Thoracic aorta (tissue), 2 donors: ENCODE measurements around the gene CNN1. TPM values are rescaled to one million over a fixed set of nuclear protein-coding genes. Genes with fewer than 3 reads are reported as not detected.

Experiments used
- ATAC-seq: fragments of 150-250 bp; one replicate; pipeline ENCODE4 v1.8.0; 2017; ENCODE audit warnings: low read depth; ENCODE audit not compliant: insufficient number of reproducible peaks, low FRiP score
- DNase-seq: peaks from one replicate; pipeline ENCODE4 v3.0.0-alpha.2; 2020; ENCODE audit warnings: low spot score
- H3K27ac ChIP-seq, 2 donors: fragments of 200-600 bp; sonication (generic); 1 replicate in 1 of 2; 2 replicates in 1 of 2; pipeline ENCODE4 v1.5.1; 2016; ENCODE audit warnings: mild to moderate bottlenecking in 2 of 2, moderate library complexity in 2 of 2
- H3K27me3 ChIP-seq: fragments of 200-600 bp; sonication (generic); replicated peaks from 2 replicates; pipeline ENCODE4 v1.6.0; 2016; ENCODE audit warnings: mild to moderate bottlenecking; ENCODE audit not compliant: insufficient read depth
- H3K36me3 ChIP-seq: fragments of 200-600 bp; sonication (generic); one replicate; pipeline ENCODE4 v1.5.1; 2016
- H3K4me1 ChIP-seq, 2 donors: fragments of 200-600 bp; sonication (generic); 1 replicate in 1 of 2; 2 replicates in 1 of 2; pipeline versions ENCODE4 v1.5.1 to v1.6.0; 2016; ENCODE audit warnings: low read depth in 2 of 2, mild to moderate bottlenecking in 1 of 2; ENCODE audit not compliant: control insufficient read depth in 1 of 2
- H3K4me3 ChIP-seq: fragments of 200-600 bp; sonication (generic); 2 replicates; pipeline ENCODE4 v1.5.1; 2016; ENCODE audit warnings: mild to moderate bottlenecking
- H3K9me3 ChIP-seq: fragments of 200-600 bp; sonication (generic); 2 replicates; pipeline ENCODE4 v1.5.1; 2016
- total RNA-seq, 2 donors: library from RNA; depleted of rRNA; stranded (reverse); fragments of >200 nt; gene quantifications; one replicate each; pipeline versions ENCODE4 v1.1.0 to v1.2.3, GENCODE V29; 2016
- TF ChIP-seq, protein P1 (sequence below): fragments of 200-600 bp; sonication (generic); IDR thresholded peaks from one replicate; pipeline ENCODE4 v1.5.1; 2019; ENCODE audit warnings: antibody characterized with exemption

Gene CNN1
- total RNA-seq, 2 donors from 2014 or later, result 703 to 1,224 TPM

DNA sequence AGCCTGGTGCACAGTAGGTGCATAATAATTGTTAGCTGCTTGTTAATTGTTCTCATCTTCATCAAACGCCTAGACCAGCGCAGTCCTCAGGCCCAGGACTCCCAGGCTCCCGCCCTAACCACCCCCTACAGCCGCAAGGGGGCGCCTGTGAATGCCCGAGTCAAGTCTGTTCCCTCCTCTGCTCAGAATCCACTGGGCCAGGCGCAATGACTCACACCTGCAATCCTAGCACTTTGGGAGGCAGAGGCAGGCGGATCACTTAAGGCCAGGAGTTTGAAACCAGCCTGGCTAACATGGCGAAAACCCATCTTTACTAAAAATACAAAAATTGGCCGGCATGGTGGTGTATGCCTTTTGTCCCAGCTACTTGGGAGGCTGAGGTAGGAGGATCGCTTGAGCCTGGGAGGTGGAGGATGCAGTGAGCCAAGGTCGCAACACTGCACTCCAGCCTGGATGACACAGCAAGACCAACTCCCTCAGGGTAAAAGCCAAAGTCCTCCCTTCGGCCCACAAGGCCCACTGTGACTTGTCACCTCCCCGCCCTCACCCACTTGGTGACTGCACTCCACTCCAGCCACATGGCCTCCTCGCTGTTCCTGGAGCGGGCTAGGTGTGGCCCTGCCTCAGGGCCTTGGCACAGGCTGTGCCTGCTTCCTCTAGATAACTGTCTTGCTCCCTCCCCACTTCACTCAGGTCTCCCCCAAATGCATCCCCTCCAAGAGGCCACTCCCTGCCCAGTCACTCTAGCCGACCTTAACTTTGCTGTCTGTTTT is 42.1 kb upstream of the CNN1 start:
- H3K4me3 ChIP-seq, result no peak overlapping the region
- peaks cover 21% of the 10 kb centered on the region for H3K36me3 ChIP-seq
- DNase-seq, result peak; percentile 27
- TF ChIP-seq, protein P1, sequence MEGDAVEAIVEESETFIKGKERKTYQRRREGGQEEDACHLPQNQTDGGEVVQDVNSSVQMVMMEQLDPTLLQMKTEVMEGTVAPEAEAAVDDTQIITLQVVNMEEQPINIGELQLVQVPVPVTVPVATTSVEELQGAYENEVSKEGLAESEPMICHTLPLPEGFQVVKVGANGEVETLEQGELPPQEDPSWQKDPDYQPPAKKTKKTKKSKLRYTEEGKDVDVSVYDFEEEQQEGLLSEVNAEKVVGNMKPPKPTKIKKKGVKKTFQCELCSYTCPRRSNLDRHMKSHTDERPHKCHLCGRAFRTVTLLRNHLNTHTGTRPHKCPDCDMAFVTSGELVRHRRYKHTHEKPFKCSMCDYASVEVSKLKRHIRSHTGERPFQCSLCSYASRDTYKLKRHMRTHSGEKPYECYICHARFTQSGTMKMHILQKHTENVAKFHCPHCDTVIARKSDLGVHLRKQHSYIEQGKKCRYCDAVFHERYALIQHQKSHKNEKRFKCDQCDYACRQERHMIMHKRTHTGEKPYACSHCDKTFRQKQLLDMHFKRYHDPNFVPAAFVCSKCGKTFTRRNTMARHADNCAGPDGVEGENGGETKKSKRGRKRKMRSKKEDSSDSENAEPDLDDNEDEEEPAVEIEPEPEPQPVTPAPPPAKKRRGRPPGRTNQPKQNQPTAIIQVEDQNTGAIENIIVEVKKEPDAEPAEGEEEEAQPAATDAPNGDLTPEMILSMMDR, result peak; percentile 65
- H3K9me3 ChIP-seq, result no peaks in the 10 kb centered on the region
- no peak for ATAC-seq
- H3K27ac ChIP-seq, result no peak overlapping the region
- H3K4me1 ChIP-seq, result no peaks in the 10 kb centered on the region
- no peaks in the 10 kb centered on the region for H3K27me3 ChIP-seq

DNA sequence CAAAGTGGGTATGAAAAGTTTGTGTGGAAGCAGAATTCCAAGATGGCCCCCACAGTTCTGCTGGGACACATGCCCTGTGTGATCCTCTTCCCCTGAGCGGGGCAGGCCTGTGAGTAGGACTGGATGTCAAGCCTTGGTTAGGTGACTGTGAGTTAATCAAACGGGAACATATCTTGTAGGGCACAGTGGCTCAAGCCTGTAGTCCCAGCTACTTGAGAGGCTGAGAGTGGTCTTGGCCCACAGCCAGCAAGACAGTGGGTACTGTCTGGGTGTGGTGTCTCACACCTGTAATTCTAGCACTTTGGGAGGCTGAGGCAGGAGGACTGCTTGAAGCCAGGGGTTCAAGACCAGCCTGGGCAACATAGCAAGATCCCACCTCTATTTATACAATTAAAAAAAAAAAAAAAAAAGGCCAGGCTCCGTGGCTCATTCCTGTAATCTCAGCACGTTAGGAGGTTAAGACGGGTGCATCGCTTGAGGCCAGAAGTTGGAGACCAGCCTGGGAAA is 39.4 kb upstream of the CNN1 start:
- no peak overlapping the region for H3K4me3 ChIP-seq
- peaks cover 0 to under 1% of the 10 kb centered on the region in 2 donors for H3K4me1 ChIP-seq
- no peak for DNase-seq
- TF ChIP-seq, protein P1, result no peak
- no peak overlapping the region for H3K27ac ChIP-seq
- peaks cover 14% of the 10 kb centered on the region for H3K36me3 ChIP-seq
- no peak for ATAC-seq
- H3K27me3 ChIP-seq, result no peaks in the 10 kb centered on the region
- H3K9me3 ChIP-seq, result no peaks in the 10 kb centered on the region

DNA sequence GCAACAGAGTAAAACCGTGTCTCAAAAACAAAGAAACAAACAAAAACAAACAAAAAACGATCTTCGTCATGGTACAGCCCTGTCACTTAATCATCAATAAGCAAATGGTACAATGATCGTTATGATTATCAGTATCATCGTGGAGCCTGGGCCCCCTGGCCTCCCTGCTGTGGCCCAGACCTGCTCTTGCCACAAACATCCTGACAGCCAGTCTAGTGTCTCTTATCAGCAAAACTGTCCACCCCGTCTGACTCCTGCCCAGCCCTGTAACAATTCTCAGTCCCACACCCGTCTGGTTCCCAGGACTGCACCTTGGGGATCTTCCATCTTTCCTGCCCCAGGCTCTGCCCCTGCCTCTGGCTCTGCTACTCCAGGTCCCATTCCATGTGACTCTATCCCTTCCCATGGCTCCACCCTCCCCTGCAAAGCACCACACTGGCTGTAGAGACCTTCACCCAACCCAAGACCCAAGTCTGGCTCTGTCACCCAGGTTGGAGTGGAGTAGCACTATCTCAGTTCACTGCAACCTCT is 38.7 kb upstream of the CNN1 start:
- Histone ChIP-seq H3K27ac (no peak overlapping the region), H3K36me3 (peaks cover 14% of the 10 kb centered on the region), H3K4me3 (no peak overlapping the region), H3K4me1 (peaks cover 0 to 7% of the 10 kb centered on the region in 2 donors), H3K27me3 (no peaks in the 10 kb centered on the region), H3K9me3 (no peaks in the 10 kb centered on the region)
- ATAC-seq, result no peak
- TF ChIP-seq, protein P1, result no peak
- DNase-seq, result no peak

DNA sequence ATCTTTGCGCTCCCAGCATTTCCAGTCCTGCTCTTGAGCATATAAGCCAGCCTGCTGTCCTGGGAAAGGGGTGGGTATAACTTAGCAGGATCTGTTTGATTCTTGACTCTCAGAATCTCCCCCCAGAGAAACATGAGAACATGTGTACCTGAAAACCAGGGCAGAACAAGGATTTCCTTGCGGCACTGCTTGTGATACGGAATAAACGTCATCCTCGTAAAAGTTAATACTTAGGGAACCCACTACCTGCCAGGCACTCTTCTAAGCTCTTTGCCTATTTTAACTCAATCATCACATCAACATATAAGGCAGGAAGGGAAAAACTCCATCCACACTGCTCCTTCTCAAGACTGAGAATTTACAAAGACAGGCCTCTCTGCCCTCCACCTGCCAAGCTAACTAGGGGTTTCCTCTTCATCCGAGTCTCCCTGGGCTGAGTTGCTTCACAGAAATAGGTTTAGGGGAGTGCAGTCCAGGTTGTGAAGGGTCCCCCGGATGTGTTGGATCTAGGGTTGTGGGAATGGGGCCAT is 34.1 kb upstream of the CNN1 start:
- DNase-seq, result no peak
- Histone ChIP-seq H3K27ac (peak overlapping the region; percentile 90 to 98), H3K36me3 (no peaks in the 10 kb centered on the region), H3K9me3 (no peaks in the 10 kb centered on the region), H3K4me3 (peak overlapping the region; percentile 96), H3K4me1 (peaks cover 0 to 14% of the 10 kb centered on the region in 2 donors), H3K27me3 (no peaks in the 10 kb centered on the region)
- TF ChIP-seq, protein P1, result no peak
- no peak for ATAC-seq

- H3K4me1 ChIP-seq, result peaks cover 0 to 14% of the 10 kb centered on the region in 2 donors
- peak overlapping the region; percentile 96 for H3K4me3 ChIP-seq
- H3K36me3 ChIP-seq, result no peaks in the 10 kb centered on the region
- ATAC-seq, result peak; percentile 82
- peak; percentile 85 for DNase-seq
- TF ChIP-seq, protein P1, result no peak
- H3K27me3 ChIP-seq, result no peaks in the 10 kb centered on the region
- H3K9me3 ChIP-seq, result no peaks in the 10 kb centered on the region
- H3K27ac ChIP-seq, result peak overlapping the region; percentile 90 to 98
Measured at GRCh38 chr19:11505032-11505503, 33.6 kb upstream of the CNN1 start.
